ENCODE measurements around the gene RNU5D-1.
"Not testable (repeated sequence)": the region's sequence is repeated elsewhere in the genome, so short reads cannot be mapped to it uniquely, and the experiment has no call there.

The RNU5D-1 gene

DNA sequence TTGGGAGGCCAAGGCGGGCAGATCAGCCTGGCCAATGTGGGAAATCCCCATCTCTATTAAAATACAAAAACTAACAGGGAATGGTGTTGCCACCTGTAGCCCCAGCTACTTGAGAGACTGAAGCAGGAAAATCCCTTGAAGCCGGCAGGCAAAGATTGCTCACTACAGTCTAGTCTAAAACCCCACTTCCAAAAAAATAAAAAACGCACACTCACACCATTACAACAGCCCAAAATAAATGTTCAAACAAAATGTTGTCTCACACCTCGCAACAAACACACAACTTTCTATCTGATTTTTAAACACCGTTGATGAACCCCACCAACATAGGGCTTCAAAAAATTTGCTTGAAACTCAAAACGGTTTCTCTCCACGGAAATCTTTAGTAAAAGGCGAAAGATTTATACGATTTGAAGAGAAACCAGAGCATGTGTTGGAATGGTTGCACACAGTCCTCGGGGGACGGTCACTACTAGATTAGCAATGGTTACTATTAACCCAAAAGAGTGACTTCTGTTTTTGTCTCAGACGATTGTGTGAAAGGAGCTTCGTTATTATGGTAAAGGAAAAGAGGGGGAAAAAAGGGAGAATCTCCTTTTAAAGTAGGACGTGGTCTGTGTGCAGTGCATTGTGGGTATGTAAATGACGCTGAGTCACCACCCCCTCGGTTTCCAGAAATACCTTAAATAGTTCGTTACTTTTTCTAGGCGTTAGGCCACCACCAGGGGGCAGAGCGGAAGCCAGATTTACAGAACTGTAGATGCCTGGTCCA, at the start of gene RNU5D-1:
RNU5D-1 (minus strand) TSS at position 430 of the 772 bp plus-strand sequence.
- peak; percentile 97 for DNase-seq

DNA sequence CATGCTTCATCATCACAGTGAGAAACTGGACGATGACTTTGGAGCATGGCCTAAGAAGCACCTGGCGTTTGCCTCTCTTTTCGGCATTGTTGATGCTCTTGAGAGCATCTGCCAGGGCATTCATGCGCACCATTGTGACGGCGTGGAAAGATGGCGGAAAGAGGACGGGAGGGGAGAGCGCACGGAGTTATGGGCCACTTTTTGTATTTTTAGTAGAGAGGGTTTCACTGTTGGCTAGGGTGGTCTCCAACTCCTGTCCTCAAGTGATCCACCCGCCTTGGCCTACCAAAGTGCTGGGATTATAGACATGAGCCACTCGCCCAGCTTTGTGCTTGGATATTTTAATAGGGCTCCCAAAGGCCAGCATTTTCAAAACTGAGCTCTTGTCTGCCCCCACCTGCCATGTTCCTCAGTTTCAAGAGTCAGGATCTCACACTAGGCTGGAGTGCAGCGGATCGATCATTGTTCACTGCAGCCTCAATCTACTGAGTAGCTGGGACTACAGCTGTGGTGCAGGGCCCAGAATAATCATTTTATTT, 49.7 kb upstream of the RNU5D-1 start:
- DNase-seq, result no peak

DNA sequence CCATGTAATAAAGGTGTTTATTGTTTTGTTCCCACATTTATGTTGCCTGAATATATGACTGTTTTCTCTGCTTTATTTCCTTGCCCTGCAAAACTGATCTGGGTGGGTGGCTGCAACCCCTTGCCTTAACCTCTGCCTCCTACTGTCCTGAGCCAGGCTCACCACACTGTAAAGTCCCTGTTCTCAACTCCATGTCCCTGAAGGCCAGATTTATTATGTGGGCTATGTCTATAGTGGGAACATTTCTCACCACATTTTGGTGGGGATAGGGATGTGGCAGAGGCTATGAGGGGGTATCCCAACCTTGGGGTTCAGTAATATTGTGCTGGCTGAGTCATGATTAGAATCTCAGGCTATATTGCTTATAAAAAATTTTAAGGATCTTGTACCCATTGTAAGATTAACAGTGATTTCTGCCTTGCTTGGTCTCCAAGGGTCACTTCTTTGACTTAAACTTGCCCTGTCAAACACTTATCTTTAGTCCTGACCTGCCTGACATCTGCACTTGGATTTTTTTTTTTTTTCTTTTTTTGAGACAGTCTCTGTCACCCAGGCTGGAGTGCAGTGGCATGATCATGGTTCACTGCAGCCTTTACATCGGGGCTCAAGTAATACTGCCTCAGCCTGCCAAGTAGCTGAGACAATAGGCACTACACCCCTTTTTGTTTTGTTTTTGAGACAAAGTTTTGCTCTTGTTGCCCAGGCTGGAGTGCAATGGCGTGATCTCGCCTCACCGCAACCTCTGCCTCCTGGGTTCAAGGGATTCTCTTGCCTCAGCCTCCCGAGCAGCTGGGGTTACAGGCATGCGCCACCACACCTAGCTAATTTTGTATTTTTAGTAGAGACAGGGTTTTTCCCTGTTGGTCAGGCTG, 48.0 kb upstream of the RNU5D-1 start:
- no peak for DNase-seq

DNA sequence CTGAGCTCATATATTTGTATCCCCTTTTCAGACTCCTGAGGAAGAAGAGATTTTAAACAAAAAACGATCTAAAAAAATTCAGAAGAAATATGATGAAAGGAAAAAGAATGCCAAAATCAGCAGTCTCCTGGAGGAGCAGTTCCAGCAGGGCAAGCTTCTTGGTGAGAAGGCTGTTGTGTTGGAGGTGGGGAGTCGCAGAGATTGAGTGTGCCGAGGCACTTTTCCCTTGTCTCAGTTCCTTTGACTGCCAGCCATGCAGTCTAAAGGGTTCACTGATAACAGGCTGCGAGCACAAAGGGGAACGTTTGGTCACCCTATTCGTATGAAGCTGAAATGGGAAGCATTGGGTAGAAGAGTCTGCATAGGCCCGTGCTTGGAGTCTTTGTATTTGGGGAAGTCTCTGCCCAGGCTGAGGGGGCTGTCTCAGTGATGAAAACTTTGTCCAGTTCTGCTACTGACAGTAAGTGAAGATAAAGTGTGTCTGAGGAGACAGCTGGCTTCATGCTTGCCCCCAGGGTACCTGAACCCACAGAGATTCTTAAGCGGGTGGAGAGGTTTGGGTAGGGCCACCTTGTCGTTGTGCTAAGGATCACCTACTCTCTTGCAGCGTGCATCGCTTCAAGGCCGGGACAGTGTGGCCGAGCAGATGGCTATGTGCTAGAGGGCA, 47.1 kb upstream of the RNU5D-1 start:
- DNase-seq, result no peak

DNA sequence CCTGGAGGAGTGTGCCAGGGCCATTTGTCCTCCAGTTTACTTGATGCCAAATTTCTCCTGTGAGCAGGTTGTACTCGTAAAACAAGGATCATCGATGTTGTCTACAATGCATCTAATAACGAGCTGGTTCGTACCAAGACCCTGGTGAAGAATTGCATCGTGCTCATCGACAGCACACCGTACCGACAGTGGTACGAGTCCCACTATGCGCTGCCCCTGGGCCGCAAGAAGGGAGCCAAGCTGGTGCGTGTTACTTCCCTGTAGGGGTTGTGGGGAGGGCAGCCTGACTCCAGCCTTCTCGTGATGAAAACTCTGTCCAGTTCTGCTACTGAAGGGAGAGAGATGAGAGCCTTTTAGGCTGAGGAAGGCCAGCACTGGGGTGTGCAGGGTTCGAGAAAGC, 46.6 kb upstream of the RNU5D-1 start:
- DNase-seq, result no peak

DNA sequence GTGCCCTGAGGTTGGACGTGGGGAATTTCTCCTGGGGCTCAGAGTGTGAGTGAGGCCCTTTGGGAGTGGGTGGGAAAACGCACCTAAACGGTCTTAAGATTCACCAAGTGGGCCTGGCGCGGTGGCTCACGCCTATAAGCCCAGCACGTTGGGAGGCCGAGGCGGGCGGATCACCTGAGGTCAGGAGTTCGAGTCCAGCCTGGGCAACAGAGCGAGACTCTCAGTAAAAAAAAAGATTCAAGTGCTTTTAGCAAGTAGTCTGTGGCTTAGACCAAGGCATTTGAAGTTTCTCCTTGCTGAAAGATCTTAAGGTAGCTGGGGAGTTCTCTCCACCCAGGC, 45.7 kb upstream of the RNU5D-1 start:
- DNase-seq, result no peak

DNA sequence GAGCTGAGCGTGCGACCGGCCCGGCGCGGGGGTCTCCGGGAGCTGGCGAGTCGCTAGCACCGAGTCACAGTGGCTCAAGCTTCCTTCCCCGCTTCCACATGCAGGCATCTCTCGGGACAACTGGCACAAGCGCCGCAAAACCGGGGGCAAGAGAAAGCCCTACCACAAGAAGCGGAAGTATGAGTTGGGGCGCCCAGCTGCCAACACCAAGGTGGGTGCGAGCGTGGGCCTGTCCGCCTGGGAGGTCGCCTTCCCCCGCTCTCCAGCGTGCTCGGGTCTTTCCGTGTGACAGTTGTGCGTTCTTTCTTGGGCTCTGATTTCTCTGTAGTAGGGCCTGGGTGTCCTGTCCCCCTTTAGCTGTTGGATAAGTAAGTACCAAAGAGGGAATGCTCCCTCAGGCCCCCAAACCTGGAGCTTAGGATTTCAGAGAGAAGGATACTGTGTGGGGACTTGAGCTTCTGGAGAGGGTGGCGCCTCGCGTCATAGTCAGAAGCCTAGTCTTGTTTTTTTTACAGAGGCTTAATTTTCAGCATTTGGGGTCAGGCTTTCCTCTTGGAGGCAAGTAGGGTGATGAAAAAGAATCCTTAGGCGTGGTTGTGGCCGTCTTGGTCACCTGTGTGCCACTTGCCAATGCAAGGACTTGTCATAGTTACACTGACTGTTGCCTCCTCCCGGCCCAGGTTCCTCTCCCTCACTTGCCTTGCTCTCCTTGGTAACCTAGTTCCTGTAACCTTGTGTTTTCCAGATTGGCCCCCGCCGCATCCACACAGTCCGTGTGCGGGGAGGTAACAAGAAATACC, 45.2 kb upstream of the RNU5D-1 start:
- peak; percentile 43 for DNase-seq

DNA sequence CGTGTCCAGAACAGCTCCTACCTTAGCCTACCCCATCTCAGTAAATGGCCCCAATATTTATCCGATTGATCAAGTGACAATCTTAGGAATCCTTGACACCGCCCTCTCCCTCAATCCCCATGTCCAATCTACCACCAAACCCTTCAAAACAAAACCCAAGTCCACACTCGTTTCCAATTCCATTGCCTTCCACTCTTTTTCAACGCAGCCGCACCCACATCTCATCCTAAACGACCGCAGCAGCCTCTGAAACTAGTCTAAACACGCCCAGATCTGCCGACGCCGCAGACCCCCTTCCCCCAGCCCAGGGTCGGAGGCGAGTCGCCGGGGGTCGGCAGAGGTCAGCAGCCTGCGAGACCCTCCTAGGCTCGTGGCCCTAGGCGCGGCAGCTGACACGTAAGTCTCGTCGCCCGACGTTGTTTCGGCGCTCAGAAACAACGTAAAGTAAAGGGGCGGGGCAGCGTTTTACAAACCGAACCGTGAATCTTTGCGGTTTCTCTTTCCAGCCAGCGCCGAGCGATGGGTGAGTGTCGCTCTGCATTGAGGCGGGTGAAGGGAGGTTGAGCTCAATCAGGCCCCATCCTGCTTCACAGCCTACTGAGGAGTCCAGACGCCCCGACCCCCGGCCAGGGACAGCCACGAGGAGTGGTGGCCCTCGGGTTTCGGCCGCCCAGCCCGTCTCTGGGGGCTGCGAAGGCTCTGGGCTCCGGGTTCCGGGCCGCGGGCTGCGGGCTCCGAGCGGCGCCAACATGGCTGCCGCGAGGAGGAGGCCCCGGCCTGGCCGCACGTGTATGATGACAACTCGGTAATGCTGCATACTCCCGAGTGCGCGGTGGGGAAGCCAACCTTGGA, 44.3 kb upstream of the RNU5D-1 start, which contains the start of gene RPS8:
RPS8 (plus strand) TSS at position 463 of the 852 bp plus-strand sequence; CDS start at position 520, 57 bp downstream.
- DNase-seq, result peak; percentile 93

DNA sequence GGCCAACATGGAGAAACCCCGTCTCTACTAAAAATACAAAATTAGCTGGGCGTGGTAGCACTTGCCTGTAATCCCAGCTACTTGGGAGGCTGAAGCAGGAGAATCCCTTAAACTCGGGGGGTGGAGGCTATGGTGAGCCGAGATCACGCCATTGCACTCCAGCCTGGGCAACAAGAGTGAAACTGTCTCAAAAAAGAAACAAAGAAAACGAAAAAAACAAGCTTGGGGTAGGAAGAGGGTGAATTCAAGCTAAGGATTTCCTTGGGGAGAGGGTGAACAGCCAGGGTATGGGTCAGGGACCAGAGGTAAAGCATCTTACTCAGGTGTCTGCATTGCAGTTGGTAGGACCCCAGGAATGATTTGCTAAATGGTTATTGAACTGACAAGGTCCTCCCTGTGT, 35.5 kb upstream of the RNU5D-1 start:
- DNase-seq, result not testable (repeated sequence)

DNA sequence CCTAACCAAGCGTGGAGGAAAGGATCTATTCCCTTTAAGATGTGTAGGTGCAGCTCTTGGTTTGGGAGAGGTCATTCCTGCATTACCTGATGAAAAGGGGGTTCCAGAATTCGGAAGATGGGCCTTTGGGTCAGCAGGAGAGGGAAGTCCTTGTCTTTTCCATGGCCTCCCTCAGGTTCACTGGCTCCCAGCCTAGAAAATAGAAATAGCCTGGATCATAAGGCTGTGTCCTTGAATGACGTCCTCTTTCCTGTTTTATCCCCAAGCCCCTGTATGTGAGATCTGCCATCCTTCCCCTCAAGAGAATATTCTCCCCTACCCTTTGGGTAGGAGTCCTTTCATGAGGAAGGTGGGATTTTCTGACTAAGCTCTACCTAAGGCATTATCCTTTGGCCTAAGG, 29.9 kb upstream of the RNU5D-1 start:
- no peak for DNase-seq

DNA sequence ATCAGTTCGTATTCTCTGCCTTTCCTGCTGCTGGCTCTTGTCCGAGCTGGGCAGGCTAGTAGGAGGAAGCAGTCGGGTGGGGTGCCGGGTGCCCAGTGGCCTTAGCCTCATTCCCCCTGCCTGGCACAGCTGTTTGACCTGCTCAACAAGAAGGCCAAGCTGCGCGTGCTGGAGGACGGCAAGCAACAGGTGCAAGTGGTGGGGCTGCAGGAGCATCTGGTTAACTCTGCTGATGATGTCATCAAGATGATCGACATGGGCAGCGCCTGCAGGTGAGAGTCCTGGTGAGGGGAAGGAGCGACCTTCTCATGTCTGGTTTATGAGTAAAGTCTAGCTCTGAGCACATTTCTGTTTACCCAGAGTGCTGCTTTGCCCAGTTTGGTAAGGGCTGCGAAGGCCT, 28.1 kb upstream of the RNU5D-1 start:
- no peak for DNase-seq

DNA sequence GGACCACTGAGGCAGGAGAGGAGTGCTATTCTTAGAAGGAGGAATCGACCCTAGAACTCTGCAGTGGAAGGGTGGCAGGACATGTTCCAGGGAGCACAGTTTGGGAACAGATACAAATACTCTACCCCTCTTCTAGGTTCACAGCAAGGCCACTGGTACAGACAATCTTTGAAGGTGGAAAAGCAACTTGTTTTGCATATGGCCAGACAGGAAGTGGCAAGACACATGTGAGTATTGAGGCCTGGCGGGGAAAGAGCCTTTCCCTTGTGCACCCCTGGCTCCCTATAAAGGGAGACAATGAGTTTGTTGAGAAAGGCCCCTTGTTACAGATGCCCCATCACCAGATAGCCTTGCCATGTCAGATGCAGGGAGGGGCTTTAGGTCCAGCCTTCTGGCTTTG, 26.4 kb upstream of the RNU5D-1 start:
- no peak for DNase-seq

DNA sequence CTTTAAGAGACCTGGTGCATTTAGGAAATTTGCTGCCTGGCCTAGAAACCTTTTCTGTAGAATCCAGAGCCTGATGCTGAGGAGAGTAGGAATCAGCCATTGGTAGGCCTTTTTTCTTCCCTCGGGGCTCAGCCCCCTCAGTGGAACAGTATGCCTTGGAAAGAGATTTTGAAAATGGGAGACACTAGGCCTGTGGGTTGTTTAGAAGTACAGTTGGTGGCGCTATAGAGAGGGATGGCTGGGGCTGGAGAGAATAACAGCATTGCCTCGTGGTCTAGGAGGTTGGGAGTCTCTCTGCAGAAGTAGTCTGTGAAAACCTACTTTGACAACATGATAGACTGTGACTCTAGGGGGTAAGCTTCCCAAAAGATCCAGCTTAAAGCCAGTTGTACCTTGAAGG, 16.9 kb upstream of the RNU5D-1 start:
- DNase-seq, result no peak

DNA sequence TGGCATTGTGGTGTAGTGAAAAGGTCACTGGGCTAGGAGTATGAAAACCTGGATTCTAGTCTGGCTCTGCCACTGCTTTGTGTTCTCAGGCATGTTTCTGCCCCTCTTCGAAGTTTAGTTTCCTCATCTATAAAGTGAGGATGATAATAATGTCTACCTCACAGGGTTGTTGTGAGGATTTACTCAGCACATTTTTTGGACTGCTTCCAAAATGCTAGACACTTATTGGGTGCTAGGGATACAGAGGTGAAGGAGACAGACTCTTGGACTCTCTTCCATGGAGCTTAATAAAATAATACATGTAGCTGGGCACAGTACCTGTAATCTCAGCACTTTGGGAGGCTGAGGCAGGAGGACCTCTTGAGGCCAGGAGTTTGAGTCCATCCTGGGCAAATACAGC, 12.2 kb upstream of the RNU5D-1 start:
- DNase-seq, result no peak

DNA sequence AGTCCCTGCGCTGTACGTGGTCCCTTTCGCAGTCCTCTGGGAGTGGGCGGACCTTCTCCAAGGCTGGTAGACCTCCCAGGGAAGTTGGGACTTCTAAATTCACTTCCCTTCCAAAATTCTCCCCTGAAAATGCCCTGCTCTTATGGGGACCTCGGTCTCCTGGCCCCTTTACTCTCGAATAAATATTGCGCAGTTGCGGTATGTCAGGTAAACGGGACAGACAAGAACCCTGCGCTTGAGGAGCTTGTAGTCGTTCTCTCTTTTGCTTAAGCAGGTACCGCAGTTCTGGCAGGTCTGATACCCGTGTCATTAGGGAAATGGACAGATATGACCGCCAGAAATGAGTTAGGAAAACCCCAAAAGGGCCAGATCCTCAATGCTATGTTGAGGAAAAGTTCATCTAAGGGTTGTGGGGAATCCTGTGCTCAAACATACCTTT, 9.2 kb upstream of the RNU5D-1 start:
- DNase-seq, result no peak

DNA sequence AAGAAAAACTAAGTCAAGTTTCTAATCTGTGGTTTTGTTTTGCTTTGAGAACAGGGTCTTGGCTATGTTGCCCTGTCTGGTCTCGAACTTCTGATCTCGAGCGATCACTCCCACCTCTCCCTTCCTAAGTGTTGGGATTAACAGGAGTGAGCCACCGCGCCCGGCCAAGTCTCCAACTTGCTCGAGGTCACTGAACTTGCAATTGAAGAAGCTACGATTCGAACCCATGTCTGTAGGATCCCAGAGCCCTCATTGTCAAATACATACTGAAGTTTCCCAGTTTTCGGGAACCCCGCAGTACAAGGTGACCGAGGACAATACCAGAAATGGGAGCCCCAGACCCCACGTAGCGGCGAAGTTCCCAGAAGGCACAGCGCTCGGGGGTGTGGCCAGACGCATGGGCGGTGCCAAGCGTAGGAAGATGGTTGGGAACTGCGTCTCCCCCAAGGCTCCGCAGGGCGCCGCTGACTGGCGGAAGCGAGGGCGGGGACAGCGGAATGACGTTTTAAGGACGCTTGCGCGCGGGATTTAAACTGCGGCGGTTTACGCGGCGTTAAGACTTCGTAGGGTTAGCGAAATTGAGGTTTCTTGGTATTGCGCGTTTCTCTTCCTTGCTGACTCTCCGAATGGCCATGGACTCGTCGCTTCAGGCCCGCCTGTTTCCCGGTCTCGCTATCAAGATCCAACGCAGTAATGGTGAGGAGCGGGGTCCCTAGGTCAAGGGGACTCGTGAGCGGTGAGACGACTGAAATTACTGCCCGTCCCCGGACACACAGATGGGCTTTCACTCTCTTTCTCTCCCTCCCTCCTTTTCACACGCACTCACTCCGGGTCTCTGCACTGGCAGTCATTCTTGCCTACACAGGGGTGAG, 8.6 kb upstream of the RNU5D-1 start, which contains the start of gene KIF2C:
KIF2C (plus strand) TSS at position 531 of the 872 bp plus-strand sequence; CDS start at position 627, 96 bp downstream.
- peak; percentile 98 for DNase-seq

DNA sequence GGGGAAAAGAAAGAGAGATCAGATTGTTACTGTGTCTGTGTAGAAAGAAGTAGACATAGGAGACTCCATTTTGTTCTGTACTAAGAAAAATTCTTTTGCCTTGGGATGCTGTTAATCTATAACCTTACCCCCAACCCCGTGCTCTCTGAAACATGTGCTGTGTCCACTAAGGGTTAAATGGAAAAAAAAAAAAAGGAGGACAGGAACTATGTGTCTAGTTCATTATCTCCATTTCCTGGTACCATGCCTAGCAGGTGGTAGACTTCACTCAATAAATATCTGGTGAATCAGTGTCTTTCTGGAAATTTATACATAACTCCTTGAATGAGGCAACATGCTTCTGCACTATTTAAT, 8.0 kb upstream of the RNU5D-1 start:
- DNase-seq, result not testable (repeated sequence)

DNA sequence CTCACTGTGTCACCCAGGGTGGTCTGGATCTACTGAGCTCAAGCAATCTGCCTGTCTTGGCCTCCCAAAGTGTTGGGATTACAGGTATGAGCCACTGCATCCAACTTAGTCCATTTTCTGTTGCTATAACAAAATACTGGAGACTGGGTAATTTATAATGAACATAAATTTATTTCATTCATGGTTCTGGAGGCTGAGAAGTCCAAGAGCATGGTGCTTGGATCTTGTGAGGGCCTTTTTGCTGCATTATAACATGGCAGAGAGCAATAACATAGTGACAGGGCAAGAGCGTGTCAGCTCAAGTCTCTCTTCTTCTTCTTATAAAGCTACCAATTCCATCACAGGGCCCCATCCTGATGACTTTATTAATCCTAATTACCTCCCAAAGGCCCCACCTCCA, 5.0 kb upstream of the RNU5D-1 start:
- no peak for DNase-seq

DNA sequence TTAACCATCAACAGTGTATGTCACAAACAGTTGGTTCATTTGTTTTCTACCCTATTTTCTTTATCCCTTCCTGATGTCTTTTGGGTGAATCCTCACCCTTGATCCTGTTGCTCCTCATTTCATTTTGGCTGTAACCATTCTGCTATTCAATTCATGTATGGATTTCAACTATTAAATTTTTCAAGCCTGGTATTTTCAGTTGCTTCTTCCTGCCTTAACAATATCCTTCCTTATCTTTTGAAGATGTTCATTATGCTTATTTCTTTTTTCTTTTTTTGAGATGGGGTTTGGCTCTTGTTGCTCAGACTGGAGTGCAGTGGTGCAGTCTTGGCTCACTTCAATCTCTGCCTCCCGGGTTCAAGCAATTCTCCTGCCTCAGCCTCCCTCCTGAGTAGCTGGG, 2.8 kb upstream of the RNU5D-1 start:
- no peak for DNase-seq

DNA sequence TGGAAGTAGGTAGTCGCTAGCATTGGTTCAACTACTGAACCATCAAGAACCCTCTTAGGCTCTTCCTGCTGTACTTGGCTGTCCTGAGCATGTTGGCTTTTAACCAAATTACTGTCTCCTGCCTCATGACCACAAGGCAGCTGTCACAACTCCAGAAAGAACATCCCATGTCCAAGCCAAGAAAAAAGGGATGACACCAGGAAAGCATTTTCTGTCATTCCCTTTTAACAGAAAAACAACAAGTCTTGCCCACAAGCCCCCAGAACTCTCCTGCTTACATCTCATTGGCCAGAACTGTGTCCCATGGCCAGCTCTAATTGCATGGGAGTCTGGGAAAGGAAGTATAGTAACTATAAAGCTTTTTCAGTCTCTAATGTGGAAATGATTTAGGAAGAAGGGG, 2.4 kb upstream of the RNU5D-1 start:
- no peak for DNase-seq

Data from stimulated activated CD4-positive, alpha-beta T cell treated with anti-CD3 and anti-CD28 coated beads, Interleukin-4, amount 100 ng/mL, for 24 hours (primary cell).